ENCODE measurements around the gene RERE. TPM values are rescaled to one million over a fixed set of nuclear protein-coding genes. Genes with fewer than 3 reads are reported as not detected.

The RERE gene
- total RNA-seq, 2 donors from 2014 or later: 95.0 to 102 TPM

DNA sequence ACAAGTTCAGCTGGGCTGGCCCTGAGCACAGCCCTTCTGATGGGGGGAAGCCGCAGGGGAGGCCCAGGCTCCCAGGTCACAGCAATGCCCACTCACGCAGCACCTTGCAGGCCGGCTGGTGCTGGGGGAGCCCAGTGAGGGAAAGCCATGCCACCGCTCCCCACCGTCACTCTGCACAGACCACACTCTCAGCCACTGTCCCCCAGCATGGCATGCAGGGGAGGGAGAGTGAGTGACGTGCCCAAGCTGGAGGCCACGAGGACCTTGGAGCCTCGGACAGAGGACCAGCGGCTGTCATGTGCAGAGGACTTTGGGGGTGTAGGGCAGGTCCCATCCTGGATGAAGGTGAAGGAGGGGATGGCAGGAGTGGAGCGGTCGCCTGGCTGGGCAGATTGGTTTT lies 474.4 kb downstream of the RERE start:
- intact Hi-C loops (cut with DNase I, micrococcal nuclease): loop anchor here (10.0 kb wide), 1 partner anchor 328 kb away; no protein-coding TSS in a partner anchor
- DNase-seq (no peak), ATAC-seq (peak; percentile 12)

DNA sequence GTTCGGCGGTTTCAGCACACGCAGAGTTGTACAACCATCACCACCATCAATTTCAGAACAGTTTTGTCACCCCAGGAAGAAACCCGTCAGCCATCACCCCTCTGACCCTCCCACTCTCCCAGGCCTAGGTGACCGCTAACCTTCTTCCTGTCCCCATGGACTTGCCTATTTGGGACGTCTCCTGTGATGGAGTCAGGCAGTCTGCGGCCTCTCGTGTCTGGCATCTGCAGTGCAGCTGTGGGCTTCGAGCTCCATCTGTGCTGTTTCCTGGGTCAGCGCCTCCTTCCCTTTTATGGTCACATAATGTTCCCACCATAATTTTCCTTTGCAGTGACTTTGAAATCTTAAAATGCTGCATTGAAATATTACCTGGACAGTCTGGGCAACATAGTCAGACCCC lies 475.1 kb downstream of the RERE start:
- intact Hi-C loops (cut with DNase I, micrococcal nuclease): loop anchor here (10.0 kb wide), 1 partner anchor 328 kb away; no protein-coding TSS in a partner anchor
- ATAC-seq: no peak
- DNase-seq: peak in 1 of 2 donors; percentile 38

DNA sequence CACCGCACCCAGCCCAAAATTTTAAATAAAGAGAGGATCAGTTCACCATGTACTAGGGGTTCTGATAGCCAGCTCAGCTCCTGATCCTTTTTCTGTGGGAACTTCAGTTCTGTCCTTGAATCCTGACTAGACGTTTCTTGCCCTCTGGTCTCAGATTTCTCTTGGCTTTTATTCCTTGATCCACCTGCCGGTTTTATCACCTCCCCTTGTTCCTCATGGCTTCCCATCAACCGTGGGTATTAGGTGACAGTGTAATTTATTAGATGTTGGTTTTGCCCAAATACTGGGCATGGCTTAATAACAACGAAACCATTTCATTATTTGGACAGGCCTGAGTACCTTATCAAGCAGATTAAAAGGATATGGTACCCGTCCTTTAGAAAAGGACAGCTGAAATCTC lies 477.0 kb downstream of the RERE start:
- ATAC-seq: no peak
- intact Hi-C loops (cut with DNase I, micrococcal nuclease): loop anchor here (10.0 kb wide), 1 partner anchor 326 kb away; no protein-coding TSS in a partner anchor
- no peak for DNase-seq

DNA sequence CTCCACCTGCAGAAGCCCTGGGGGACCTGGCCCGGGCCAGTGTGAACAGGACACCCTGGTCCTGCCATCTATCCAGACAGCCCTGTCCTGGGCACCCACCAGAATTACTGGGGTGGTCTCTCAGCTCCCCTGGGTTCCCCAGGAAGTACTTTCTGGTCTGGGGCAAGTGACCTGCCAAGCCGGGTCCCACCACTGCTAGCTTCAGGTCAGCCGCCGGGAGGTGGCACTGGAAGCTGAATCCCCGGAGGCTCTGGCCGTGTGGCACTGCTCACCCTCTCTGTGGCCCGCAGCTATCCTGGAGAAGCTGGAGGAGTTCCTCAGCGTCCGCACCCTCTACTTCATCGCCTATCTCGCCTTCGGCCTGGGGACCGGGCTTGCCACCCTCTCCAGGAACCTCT lies 478.2 kb downstream of the RERE start:
- intact Hi-C loops (cut with DNase I, micrococcal nuclease): no loop called here
- no peak for ATAC-seq
- DNase-seq: no peak

DNA sequence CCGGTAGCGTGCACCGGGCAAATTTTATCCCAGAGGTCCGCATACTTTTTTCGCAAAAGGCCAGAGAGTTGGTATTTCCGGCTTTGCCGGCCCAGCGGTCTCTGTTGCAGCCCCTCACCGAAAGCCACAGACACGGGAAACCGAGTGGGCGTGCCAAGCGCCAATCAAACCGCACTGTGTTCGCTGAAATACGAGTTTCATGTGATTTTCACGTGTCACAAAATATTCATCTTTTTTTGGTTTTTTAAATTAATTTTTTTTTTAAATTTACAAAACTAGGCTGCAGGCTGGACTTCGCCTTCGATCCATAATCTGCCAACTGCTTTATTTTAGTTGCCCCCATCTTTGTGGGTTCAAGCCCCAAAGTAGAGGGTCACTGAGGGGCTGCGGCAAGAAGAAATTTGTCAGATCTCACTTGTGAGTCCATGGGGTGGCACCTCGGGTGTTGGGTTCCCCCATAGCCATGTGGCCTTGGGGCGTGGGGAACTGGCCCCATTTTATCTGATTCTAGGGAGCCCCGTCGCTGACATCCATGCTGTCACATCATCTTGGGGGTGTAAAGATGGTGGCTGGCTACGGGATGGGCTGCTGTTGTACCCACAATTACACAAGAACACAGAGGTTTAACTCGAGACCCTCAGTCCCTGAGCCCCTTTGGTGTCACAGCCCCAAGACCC lies 478.8 kb downstream of the RERE start:
- DNase-seq (no peak), ATAC-seq (no peak)
- intact Hi-C loops (cut with DNase I, micrococcal nuclease): no loop called here

DNA sequence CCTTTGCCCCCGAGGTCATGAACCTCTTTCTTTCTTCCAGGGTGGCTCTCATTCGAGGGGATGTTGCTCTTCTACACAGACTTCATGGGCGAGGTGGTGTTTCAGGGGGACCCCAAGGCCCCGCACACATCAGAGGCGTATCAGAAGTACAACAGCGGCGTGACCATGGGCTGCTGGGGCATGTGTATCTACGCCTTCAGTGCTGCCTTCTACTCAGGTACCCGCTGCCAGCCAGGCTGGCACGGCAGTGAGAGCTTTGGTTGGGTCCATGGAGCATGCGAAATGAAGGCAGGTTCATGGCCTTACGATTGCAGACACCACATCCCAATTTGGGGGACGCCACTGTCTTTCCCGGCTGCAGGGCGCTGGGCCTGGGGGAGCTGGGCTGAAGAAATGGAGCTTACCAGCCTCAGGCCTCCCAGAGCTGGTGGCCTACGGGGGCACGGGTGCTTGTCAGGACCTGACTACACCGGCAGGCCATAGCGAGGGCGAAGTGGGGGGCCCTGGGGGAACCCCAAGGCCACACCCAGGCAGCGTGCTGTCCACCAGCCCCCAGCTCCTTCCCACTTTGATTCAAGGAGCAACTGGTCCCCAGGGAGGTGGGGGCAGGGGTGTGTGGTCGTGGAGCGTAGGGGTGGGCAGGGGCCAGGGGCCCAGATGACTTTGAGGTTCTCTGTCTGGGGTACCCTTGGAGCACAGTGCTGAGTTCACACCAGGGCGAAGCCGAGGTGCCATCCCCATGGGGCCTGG lies 479.5 kb downstream of the RERE start:
- no peak for ATAC-seq
- no peak for DNase-seq
- intact Hi-C loops (cut with DNase I, micrococcal nuclease): no loop called here

DNA sequence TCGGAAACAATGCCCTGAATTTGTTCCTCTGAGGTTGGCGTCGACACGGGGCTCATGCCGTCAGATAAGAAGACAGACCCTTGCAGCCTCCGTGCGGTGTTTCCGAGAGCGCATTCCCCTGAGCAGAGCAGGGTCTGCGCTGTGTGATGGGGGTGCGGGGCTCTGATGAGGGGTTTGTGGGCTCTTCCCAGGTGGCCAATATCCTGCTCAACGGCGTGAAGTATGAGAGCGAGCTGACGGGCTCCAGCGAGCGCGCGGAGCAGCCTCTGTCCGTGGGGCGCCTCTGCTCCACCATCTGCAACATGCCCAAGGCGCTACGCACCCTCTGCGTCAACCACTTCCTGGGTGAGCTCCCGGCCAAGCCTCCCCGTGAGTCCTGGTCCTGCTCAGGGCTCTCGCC lies 482.2 kb downstream of the RERE start:
- no peak for DNase-seq
- no peak for ATAC-seq
- intact Hi-C loops (cut with DNase I, micrococcal nuclease): no loop called here

GRCh38 chr1:8334106-8334851 lies 483.2 kb downstream of the RERE start:
- no peak for DNase-seq
- intact Hi-C loops (cut with DNase I, micrococcal nuclease): no loop called here
- no peak for ATAC-seq

- ATAC-seq: no peak
- intact Hi-C loops (cut with DNase I, micrococcal nuclease): no loop called here
- no peak for DNase-seq
Observed at GRCh38 chr1:8333246-8333987, 484.0 kb downstream of the RERE start.

DNA sequence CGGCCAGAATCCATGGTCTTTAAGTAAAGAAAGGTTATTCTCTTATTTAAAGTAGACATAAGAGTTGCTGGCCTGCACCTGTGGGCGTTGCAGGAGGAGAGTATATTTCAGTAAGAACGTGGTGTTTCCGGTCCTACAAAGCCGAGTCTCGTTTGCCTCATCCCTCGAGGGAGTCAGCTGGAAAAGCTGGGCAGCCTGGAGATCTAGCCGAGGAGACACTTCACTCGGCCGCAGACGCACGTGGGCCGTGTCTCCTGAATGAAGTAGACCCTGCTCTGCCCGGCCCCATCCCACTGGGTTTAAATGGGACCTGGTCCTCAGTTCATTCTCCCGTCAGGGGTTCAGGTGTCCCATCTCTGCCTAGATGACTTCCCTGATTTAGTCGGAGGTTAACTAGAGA lies 484.6 kb downstream of the RERE start:
- intact Hi-C loops (cut with DNase I, micrococcal nuclease): no loop called here
- no peak for DNase-seq
- no peak for ATAC-seq

DNA sequence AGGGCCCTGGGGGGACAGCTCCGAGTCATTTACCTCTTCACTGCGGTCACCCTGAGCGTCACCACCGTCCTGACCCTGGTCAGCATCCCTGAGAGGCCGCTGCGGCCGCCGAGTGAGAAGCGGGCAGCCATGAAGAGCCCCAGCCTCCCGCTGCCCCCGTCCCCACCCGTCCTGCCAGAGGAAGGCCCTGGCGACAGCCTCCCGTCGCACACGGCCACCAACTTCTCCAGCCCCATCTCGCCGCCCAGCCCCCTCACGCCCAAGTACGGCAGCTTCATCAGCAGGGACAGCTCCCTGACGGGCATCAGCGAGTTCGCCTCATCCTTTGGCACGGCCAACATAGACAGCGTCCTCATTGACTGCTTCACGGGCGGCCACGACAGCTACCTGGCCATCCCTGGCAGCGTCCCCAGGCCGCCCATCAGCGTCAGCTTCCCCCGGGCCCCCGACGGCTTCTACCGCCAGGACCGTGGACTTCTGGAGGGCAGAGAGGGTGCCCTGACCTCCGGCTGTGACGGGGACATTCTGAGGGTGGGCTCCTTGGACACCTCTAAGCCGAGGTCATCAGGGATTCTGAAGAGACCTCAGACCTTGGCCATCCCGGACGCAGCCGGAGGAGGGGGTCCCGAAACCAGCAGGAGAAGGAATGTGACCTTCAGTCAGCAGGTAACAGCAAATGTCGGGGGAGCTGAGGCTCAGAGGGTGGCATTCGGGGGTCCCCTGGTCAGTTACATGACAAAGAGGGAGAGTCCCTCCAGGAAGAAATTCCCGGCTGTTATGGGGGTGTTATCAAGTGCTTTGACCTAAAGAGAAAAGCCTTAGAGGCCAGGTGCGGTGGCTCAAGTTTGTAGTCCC lies 486.9 kb downstream of the RERE start:
- intact Hi-C loops (cut with DNase I, micrococcal nuclease): no loop called here
- ATAC-seq (no peak), DNase-seq (peak in 1 of 2 donors; percentile 23)

DNA sequence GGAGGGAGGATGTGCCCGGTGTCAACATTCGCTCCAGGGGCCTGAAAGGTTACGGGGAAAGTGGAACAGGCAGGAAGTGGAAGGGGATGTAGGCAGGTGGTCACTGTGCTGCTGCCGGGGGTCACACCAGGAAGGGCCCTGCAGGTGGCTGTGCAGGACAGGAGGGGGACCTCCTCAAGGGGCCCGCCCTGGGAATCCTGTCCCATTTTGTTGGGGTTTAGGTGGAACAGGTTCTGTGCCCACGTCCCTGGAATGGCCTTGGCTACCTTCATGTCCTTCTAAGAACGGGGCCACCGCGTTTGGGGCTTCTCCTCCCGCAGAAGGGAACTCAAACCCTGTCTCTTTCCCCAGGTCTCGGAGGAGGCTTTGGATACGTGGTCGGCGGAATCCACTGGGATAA lies 487.6 kb downstream of the RERE start:
- no peak for ATAC-seq
- no peak for DNase-seq
- intact Hi-C loops (cut with DNase I, micrococcal nuclease): no loop called here

DNA sequence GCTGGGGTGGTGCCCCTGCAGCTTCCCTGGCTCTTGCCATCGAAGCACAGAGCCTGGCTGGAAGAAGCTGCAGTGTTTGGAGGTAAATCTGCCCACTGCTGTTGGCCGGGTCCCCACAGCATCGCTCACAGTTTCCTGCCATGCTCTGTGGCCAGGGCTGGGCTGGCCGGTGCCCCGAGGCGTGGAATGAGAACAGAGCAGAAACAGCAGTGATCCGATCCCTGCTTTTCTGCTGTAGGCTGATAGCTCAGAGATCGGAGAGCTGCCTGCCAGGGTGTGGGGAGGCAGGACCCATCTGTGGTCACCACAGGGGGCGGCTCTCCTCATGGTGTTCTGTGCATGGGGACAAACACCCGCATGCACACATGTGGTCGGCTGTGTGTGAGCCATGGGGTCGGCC lies 488.0 kb downstream of the RERE start:
- intact Hi-C loops (cut with DNase I, micrococcal nuclease): no loop called here
- no peak for ATAC-seq

GRCh38 chr1:8328271-8328670 lies 489.2 kb downstream of the RERE start:
- DNase-seq (no peak), ATAC-seq (no peak)
- intact Hi-C loops (cut with DNase I, micrococcal nuclease): no loop called here

More for the DNA sequence above, 488.0 kb downstream of the RERE start:
- DNase-seq: no peak

DNA sequence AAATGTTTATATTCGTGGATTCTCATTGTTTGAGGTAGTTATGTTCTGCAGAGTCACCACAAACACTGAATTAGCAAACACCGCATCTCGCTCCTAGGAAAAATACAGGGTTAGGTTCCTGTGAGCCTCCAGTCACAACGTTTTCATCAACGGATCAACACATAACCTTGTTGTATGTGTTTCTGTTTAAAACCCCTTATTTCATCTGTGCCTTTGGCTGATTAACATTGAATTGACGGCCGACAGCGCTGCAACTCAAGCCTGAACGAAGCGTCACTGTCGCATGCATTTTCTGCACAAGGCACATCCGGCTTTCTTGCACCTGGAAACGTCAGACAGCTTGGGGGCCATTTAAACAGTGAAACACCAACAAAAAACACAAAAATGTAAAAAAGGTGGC lies 491.2 kb downstream of the RERE start:
- intact Hi-C loops (cut with DNase I, micrococcal nuclease): no loop called here
- ATAC-seq: no peak
- DNase-seq: no peak

GRCh38 chr1:8325771-8326170 lies 491.7 kb downstream of the RERE start:
- DNase-seq (no peak), ATAC-seq (no peak)
- intact Hi-C loops (cut with DNase I, micrococcal nuclease): no loop called here

- intact Hi-C loops (cut with DNase I, micrococcal nuclease): no loop called here
- DNase-seq: no peak
- ATAC-seq: no peak
Observed at GRCh38 chr1:8324176-8324810, 493.1 kb downstream of the RERE start.

DNA sequence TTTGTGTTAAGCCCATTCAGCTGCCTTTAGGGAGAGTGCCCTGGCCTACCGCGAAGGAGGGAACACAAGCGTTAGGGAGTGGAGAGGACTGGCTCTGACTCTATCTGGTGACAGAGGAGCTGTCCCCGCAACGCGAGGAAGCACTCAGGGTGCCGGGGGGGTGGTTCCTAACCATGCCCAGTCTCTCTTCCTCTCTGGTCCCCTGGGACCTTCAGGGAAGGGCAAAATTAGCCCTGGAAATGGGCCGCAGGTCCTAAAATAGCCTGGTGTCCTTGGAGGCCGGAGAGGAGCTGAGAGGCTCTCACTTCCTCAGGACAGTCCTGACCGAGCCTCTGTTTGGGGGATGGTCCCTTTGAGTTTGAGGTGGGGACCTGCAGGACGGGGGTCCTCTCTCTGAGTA lies 493.7 kb downstream of the RERE start:
- intact Hi-C loops (cut with DNase I, micrococcal nuclease): no loop called here
- DNase-seq: no peak
- ATAC-seq: no peak
